T-helper 1 cell (primary cell): Measurements from ENCODE around the gene RPS16.
"Not testable (repeated sequence)": the region's sequence is repeated elsewhere in the genome, so short reads cannot be mapped to it uniquely, and the experiment has no call there.

Experiments
- DNase-seq, 5 donors: peaks; one replicate each; pipeline ENCODE4 v3.0.0-alpha.2; 2012 to 2020
- total RNA-seq, 4 donors: gene quantifications; one replicate each; lab custom pipeline; 2026; lab: John Stamatoyannopoulos, UW

RPS16 gene
- 369 to 797 (median 605) reads per million in 4 donors for total RNA-seq

DNA sequence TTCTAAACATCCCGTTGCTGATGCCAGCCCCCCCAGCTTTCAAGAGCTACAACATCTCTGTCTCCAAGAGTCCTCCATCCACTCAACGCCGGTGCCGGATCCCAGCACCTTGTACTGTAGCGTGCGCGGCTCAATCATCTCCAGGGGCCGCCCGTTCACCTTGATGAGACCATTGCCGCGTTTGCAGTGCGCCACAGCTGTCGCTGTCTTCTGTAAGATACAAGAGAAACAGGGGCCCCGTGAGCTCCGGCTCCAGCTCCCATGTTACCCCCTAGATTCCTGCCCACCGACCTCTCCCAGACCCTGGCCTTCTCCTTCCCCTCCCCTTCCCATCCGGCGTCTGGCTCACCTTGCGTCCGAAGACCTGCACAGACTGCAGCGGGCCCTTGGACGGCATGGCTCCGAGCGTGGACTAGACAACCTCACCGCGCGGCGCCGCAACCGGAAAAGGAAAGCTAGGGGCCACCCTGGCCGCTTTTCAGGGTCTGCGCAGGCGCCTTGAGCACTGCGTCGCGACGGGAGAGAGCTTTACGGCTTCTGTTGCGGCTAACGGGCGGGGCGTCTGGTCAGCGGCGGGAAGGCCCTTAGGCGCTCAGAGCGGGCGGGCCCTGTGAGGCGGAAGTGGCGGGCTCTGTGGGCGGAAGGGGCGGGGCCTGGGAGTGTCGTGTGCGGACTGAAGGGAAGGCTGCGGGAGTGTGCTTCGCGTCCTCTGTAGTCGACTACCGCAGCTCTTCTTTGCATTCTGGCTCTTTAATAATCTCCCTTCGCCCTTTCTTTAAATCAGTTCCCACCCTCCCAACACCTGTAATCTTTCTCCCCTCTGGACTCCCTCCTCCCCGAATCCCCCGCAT lies at the start of gene RPS16:
TSS of gene RPS16 (minus strand) at position 451 of the 851 bp plus-strand sequence. CDS start at position 397, 54 bp downstream.
- DNase-seq = peak; percentile 98 to 99 (median 98)

DNA sequence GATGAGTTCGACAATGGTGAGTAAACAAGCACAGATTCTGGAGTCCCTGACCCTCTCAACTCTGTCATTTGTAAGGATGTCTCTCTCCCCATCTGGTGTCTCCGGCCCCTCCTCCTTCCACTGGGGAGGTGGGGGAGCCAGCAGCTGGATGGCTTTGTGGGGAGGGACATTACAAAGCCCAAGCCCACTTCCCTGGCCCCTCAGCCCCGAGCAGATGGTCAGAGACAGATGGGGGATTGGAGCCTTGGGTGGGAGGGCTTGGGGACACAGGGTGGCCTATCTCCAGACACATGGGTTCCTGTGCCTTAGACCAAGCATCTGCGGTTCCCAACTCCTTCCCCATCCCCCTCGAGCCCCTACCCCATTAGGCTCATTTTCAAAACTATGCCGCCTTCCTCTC lies 47.4 kb upstream of the RPS16 start:
- DNase-seq = no peak

DNA sequence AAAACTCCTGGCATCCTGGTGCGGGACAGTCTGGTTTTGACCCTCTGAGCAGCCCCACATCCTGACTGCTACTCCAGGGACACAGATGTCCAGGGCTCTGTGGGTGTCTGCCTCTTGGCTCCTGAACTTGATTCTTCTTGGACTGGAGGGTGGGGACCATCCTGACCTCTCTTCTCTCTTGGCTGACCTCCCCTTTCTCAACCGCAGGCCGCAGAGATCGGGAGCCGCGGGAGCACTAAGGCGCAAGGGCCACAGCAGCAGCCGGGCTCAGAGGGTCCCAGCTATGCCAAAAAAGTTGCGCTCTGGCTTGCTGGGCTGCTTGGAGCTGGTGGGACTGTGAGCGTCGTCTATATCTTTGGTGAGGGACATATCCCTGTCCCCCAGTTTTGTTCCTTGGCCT lies 45.9 kb upstream of the RPS16 start:
- no peak for DNase-seq

DNA sequence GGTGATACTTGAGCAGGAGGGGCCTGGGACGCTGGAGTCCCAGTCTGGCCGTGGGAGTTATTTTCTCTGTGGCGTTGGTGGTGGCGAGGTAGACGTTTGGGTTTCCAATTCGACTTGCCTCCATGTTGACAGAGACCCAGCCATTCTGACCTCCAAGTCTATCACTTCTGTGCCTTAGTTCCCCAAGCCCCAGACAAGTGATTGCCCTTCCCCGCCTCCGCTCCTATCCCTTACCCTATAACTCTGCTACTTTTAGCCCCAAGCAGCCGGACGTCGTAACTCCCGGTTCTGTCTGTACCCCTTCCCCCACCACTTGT lies 45.4 kb upstream of the RPS16 start:
- no peak for DNase-seq

DNA sequence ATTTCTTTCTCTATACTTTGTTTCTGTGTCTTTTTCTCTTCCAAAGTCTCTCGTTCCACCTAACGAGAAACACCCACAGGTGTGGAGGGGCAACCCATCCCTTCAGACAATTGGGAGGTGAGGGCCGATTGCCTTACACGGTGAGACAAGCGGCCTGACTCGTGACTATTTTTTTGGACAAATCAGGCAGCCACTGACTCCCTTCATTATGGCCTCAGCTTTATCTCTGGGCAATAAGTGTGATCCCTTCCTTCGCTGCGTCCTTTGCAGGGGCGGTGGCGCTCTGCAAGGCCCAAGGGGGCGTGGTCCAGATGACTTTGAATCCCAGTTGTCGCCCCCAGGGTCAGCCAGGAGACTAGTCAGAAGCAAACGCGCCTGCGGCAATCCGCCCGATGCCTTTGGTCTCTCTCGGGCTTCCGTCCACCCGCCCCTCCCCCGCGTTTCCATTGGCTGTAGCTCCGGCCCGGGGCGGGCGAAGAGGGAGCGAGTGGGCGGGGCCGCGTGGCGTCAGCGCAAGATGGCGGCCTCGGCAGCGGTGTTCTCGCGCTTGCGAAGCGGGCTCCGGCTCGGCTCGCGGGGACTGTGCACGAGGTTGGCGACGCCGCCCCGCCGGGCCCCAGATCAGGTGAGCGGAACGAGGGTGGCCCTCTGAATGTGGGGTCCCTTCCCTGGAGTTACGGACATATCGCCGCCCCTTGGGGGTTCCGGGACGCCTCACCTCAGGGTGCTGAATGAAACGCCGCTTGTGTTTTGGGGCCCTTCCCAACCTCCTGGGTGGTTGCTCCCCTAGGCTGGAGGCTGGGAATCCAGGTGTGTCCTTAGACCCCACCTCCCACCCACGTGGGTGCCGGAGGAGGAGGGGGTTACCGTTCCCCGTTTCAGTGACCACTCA lies 44.8 kb upstream of the RPS16 start, which contains the start of gene TIMM50:
TSS of gene TIMM50 (plus strand) at position 502 of the 892 bp plus-strand sequence. CDS start at position 518, 16 bp downstream.
- peak; percentile 93 to 96 (median 95) for DNase-seq

DNA sequence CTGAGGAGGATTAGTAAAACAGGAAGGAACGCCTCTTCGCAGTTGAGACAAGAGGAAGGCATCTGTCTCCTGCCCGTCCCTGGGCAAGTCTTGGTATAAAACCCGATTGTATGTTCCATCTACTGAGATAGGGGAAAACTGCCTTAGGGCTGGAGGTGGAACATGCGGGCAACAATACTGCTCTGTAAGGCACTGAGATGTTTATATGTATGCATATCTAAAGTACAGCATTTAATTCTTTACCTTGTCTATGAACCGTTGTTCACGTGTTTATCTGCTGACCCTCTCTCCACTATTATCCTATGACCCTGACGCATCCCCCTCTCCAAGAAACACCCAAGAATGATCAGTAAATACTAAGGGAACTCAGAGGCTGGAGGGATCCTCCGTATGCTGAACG lies 44.2 kb upstream of the RPS16 start:
- no peak for DNase-seq

DNA sequence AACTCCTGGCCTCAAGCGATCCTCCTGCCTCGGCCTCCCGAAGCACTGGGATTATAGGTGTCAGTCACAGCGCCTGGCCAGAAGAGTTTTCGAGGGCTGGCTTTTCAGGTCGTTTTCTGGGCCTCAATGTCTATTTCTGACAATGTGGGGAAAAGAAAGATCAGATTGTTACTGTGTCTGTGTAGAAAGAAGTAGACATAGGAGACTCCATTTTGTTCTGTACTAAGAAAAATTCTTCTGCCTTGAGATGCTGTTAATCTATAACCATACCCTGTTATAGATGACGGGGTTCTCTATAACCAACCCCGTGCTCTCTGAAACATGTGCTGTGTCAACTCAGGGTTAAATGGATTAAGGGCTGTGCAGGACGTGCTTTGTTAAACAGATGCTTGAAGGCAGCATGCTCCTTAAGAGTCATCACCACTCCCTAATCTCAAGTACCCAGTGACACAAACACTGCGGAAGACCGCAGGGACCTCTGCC lies 43.6 kb upstream of the RPS16 start:
- DNase-seq = not testable (repeated sequence)

DNA sequence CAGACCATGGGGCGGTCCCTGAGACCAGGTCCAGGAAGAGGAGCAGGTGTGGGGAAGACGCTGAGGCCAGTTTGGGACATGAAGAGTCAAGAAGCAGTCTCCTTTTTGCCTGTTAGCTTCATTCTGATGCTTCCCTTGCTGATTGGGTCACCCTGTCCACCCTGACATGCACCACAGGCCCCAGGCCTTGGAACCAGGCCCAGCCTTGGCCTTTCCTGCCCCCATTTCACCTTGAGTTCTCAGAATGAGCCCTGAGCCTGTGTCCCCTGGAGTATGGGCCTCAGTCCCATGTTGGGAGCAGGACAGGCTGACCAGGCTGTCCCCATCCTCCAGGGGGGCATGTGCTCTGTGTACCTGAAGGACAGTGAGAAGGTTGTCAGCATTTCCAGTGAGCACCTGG lies 40.0 kb upstream of the RPS16 start:
- no peak for DNase-seq

DNA sequence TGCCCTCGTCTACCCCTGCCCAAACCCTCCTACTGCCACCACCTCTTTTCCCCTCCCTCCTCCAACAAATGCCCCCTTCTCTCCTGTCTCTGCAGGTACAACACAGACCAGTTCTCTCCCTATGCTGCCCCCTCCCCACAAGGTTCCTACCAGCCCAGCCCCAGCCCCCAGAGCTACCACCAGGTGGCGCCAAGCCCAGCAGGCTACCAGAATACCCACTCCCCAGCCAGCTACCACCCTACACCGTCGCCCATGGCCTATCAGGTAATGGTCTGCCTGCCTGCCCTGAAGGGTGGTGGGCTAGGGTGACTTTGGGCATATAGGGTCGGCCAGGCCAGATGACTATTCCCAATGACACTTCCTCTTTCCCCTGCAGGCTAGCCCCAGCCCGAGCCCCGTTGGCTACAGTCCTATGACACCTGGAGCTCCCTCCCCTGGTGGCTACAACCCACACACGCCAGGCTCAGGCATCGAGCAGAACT lies 38.4 kb upstream of the RPS16 start:
- DNase-seq = peak; percentile 30 to 73 (median 59)

DNA sequence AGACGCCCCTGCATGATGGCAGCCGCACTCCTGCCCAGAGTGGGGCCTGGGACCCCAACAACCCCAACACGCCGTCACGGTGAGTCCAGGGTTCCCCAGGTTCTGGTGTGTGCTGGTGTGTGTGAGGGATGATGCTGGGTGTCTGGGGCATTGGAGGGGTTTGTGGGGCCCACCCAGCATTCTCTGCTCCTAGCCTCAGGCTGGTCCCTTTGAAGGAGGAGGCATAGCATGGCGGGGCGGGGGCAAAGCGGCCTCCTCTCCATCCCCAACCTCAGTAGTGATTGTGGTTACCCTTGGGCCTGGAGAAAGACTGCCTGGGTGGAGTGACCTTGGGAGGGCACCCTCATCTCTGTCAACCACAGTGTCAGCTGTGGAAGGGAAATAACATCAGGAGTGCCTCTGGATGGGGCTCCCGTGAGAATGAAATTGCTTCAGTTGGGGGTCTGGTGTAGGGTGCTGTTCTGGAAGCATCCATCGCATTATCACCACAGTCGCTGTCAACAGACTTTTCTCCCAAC lies 37.8 kb upstream of the RPS16 start:
- DNase-seq = no peak

DNA sequence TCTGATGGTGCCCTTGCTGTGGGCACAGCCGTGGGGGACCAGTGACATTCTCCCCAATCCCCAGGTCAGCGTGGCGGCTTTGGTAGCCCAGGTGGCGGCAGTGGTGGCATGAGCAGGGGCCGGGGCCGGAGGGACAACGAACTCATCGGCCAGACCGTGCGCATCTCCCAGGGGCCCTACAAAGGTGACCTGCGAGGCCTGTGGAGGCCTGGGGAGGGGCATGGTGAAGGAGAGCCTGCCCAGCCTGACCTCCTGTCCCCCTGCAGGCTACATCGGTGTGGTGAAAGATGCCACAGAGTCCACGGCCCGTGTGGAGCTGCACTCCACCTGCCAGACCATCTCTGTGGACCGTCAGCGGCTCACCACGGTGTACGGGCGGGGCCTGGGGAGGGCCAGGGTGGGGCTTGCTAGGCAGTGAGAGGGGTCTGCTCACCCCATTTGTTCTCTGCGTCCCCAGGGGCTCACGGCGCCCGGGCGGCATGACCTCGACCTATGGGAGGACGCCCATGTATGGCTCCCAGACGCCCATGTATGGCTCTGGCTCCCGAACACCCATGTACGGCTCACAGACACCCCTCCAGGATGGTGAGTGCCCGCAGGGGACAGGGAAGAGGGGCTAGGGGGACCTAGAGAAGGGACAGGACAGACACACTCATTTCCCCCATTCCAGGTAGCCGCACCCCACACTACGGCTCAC lies 37.1 kb upstream of the RPS16 start:
- DNase-seq = no peak

DNA sequence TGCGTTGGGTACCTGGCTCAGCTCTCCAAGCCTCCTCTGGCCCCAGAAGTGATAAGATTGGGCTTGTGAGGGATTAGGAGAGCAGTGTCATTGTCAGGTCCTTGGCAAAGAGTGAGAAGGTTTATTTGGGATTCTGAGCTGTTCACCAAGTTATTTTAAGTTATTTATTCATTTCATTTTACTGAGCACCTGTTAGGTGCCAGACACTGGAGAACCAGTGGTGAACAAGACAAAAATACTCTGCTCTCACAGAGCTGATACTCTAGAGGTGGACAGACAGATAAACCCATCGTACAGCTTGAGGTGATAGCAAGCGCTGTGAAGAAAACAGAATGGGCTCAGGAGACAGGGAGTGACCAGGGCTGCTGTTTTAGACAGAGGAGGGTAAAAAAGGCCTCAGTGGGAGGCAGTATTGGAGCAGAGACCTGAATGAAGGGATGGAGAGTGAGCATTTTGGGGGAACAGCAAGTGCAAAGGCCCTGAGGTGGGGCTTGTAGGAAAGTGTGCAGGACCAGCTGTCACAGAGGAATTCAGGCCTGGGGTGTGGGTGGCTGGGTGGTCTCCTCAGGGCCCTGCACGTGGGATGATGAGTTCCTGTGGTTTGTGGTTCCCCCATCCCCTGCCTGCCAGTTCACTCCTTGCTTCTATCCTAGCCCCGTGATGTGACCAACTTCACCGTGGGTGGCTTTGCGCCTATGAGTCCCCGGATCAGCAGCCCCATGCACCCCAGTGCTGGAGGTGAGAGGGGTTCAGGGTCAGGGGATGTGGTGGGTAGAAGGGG lies 36.2 kb upstream of the RPS16 start:
- no peak for DNase-seq

DNA sequence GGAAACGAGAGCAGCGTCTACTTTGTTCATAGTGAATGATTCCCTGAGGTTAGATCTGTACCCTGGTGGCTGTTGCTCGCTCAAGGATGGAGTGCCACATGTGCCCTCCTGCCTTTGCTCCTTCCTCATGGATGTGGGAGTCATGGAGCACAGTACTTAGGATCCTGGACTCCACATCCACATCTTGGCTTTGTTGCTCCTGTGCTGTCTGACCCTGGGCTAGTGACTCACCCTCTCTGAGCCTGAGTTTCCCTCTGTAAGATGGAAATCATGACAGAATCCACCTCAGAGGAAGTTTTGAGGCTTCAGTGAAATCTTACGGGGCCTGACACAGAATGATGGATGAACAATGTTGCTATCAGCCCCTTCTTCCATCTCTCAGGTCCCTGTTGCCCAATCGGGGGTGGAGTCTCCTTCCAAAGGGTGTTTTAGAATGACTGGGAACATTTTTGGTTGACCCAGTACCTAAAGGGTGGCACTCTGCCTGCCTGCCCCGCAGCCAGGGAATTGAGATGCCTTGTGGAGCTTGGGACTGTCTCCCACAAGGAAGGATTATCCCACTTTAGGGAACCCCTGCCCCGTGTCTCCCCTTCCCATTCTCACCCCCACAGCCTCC lies 35.1 kb upstream of the RPS16 start:
- DNase-seq = no peak

DNA sequence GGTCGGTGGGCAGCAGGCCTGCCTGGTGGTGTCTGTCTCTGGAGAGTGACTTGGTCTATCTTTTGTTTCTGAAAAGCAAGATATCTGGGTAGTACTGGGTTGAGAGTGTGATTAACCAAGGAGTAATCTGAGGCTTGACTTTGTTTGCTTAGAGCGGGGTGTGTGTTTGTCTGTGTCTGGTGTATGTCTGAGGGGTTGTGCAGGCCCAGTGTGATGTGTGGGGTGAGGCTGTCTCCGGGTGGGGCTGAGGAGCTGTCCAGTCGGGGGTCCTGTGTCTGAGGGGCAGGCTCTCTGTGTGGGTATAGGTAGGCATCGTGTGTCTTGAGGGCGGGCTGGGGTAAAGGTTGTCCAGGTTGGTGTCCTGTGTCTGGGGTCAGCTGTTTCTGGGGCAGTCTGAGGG lies 33.8 kb upstream of the RPS16 start:
- no peak for DNase-seq

DNA sequence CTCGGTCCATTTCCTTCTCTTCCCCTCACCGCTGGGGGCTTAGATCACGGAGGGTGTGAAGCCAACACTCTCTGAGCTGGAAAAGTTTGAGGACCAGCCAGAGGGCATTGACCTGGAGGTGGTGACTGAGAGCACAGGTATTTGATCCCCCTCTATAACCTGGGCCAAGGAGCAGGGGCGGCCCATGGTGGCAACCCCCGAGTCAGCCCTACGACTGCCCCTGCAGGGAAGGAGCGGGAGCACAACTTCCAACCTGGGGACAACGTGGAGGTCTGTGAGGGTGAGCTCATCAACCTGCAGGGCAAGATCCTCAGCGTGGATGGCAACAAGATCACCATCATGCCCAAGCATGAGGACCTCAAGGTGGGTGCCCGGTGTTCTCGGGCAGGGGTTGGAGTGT lies 33.3 kb upstream of the RPS16 start:
- DNase-seq = no peak

DNA sequence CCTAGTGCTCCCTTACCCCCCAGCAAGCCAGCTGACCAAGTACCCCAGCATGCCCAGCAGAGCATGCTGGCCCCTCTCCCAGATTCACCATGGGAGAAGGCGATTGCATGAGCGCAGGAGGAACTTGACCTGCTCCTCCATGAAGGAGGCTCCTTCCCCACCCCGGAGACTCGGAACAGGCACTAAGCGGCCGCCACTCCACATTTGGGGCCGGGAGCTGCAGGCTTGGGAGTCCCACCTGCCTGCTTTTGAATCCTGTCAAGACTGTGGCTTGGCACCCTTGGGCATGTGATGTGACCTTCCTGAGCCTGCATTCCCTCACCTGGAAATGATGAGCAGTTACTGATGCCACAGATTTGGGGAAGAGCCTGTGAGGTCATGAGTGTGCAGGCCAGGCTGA lies 32.2 kb upstream of the RPS16 start:
- DNase-seq = no peak

DNA sequence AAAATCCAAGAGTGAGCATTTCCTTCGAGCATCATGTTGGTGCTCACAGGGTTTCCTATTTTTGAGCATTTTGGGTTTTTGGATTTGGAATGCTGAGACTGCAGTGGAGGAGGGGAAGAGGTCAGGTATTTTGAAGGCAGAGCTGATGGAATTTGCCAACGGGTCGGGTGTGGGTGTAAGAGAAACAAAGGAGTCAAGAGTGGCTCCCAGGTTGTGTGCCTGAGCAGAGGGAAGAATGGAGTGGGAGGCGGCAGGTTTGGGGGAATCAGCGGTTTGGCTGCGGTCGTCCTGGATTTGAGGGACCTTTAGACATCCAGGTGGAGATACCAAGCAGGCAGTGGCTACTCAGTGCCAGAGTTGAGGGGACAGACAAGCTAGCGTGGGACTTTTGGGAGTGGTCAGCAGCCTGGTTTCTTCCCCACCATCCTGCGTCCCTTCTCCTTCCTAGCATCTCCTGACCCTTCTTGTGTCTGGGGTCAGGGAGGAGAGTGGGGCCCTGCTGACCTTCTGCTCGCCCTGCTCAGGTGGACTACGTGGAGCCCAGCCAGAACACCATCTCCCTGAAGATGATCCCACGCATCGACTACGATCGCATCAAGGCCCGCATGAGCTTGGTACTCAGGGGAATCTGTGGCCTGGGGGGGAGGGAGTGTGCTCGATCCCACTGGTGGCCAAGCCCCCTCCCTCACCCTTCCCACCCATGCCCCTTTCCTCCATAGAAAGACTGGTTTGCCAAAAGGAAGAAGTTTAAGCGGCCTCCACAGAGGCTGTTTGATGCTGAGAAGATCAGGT lies 30.4 kb upstream of the RPS16 start:
- no peak for DNase-seq

DNA sequence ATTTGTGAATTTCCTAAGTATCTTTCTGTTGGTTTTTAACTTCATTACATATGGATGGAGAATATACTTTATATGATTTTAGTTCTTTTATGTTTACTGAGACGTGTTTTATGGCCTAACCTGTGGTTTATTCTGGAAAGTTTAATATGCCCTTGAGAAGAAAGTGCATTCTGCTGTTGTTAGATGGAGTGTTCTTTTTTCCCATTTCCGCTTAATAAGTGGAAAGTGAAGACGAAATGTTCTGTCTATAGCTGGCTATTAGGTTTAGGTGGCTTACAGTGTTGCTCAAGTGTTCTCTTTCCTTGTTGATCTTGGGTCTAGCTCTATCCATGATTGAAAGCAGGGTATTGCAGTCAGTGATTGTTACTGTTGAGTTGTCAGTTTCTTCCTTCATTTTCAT lies 27.7 kb upstream of the RPS16 start:
- DNase-seq = no peak

DNA sequence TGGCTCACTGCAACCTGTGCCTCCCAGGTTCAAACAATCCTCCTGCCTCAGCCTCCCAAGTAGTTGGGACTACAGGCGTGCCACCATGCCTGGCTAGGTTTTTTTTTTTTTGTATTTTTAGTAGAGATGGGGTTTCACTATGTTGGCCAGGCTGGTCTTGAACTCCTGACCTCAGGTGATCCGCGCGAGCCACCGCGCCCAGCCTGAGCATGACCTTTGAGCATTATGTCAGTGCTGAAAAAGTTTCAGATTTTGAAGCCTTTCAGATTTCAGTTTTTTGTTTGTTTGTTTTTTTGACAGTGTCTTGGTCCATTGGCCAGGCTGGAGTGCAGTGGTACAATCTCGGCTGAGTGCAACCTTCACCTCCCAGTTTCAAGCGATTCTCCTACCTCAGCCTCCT lies 15.5 kb upstream of the RPS16 start:
- not testable (repeated sequence) for DNase-seq

DNA sequence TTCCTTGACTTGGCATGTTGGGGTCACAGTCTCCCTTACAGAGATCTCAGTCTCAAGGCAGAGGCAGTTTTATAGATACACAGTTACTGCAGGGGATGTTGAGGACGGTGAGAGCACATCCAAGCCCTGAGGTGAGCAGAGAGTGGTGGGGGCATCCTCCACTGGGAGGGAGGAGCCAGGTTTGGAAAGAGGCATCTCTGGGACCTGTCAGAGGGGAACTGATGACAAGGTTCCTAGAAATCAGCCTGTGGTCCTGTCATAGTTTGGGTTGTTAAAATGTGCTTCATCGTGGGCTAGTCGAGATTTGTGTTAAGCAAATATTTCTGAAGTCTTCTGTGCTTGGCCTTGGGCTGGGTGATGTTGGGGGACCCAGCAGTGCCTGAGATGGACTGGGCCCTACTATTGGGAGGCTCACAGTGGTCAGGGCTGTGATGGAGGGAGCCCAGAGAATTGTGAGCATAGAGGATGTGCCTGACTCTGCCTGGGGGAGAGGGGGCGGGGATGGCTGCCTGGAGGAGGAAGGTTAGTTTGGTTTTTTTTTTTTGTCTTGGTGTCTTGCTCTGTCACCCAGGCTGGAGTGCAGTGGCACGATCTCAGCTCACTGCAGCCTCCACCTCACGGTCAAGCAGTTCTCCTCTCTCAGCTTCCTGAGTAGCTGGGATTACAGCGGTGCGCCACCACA lies 13.5 kb upstream of the RPS16 start:
- DNase-seq = no peak
